ENCODE data around the gene CD44.

CD44 gene

GRCh38 chr11:35151241-35151640 is 12.3 kb downstream of the CD44 start:
- ATAC-seq (replicated peaks) (no peak), DNase-seq (no peak)
- H3K9me3 Mint-ChIP-seq, result peaks cover 4 to 6% of the 10 kb centered on the region in 2 donors
- no peaks in the 10 kb centered on the region for H3K27me3 Mint-ChIP-seq
- H3K27ac Mint-ChIP-seq, result peak overlapping the region; percentile 89
- no peak overlapping the region for H3K4me3 Mint-ChIP-seq
- peaks cover 70 to 94% of the 10 kb centered on the region in 2 donors for H3K4me1 Mint-ChIP-seq
- peaks cover 42 to 68% of the 10 kb centered on the region in 2 donors for H3K36me3 Mint-ChIP-seq

- Mint-ChIP-seq H3K9me3 (peaks cover 4 to 5% of the 10 kb centered on the region in 2 donors), H3K4me1 (peaks cover 66 to 94% of the 10 kb centered on the region in 2 donors), H3K27me3 (no peaks in the 10 kb centered on the region), H3K4me3 (no peak overlapping the region), H3K27ac (peak overlapping the region; percentile 89), H3K36me3 (peaks cover 37 to 64% of the 10 kb centered on the region in 2 donors)
- DNase-seq (no peak), ATAC-seq (replicated peaks) (no peak)
Measured at GRCh38 chr11:35151683-35152280, 12.8 kb downstream of the CD44 start.

DNA sequence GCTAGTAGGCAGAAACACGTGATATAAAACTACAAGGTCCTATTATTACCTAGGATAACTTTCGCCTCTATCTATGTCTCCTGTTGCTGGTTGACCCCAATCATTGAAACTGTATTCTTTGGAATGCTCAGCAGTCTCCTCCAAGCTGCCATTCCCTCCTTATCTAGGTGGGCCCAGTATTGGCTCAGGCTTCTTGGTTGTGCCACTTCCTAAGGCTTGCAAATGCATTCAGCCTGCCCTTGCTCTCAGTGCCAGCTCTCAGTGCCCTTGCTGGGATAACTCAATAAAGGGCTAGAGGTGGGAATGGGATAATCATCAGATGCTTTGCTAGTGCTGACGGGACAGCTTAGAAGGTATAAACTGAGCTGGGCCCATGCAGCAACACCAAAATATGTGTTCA is 13.6 kb downstream of the CD44 start:
- Mint-ChIP-seq H3K9me3 (peaks cover 4% of the 10 kb centered on the region in 2 donors), H3K4me3 (no peak overlapping the region), H3K4me1 (peaks cover 63 to 94% of the 10 kb centered on the region in 2 donors), H3K27me3 (no peaks in the 10 kb centered on the region), H3K36me3 (peaks cover 34 to 64% of the 10 kb centered on the region in 2 donors), H3K27ac (peak overlapping the region; percentile 15)
- no peak for ATAC-seq (replicated peaks)
- DNase-seq, result no peak

DNA sequence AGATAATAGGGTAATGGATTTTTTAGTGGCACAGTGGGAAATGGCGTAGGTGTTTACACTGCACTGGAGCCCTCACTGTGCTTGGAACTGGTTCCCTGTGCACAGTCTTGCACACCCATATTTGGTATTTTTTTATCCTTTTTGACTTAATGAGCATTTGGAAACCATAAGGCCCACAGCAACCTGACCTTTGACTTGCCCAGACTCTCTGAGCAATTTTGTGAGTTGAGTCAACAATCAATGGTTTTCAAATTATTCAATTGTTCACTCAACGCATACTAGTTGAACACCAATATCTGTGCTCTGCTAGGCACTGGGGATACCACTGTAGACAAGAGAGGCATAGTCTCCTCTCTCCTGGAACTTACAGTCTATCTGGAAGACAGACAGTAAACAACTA is 14.3 kb downstream of the CD44 start:
- ATAC-seq (replicated peaks) (peak in 1 of 2 donors; percentile 33), DNase-seq (no peak)
- H3K4me1 Mint-ChIP-seq, result peaks cover 63 to 94% of the 10 kb centered on the region in 2 donors
- peak overlapping the region; percentile 78 for H3K27ac Mint-ChIP-seq
- no peaks in the 10 kb centered on the region for H3K27me3 Mint-ChIP-seq
- H3K4me3 Mint-ChIP-seq, result no peak overlapping the region
- H3K9me3 Mint-ChIP-seq, result peaks cover 4% of the 10 kb centered on the region in 2 donors
- H3K36me3 Mint-ChIP-seq, result peaks cover 32 to 61% of the 10 kb centered on the region in 2 donors

DNA sequence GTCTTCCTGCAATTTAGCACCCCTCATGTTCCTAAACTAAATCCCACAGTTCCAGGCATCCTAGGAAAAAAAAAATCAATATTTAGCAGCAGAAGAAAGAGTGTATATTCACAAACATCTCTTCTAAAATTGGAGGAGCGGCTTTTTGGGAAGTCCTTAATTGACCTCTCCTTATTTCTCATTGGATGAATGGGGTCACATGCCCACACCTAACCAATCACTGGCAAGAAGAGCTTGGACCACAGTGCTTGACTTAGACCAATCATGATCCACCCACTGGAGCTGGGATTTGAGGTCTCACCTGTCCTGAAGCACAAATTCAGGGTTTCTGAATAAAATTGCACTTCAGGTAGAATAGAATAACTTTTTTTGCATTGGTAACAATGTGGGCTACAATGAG is 16.0 kb downstream of the CD44 start:
- H3K36me3 Mint-ChIP-seq, result peaks cover 25 to 50% of the 10 kb centered on the region in 2 donors
- H3K27ac Mint-ChIP-seq, result peak overlapping the region; percentile 2
- no peak overlapping the region for H3K4me3 Mint-ChIP-seq
- peaks cover 4% of the 10 kb centered on the region in 2 donors for H3K9me3 Mint-ChIP-seq
- peaks cover 58 to 94% of the 10 kb centered on the region in 2 donors for H3K4me1 Mint-ChIP-seq
- H3K27me3 Mint-ChIP-seq, result no peaks in the 10 kb centered on the region
- ATAC-seq (replicated peaks) (no peak), DNase-seq (no peak)

- no peak for ATAC-seq (replicated peaks)
- H3K27me3 Mint-ChIP-seq, result no peaks in the 10 kb centered on the region
- peaks cover 27 to 55% of the 10 kb centered on the region in 2 donors for H3K36me3 Mint-ChIP-seq
- H3K27ac Mint-ChIP-seq, result no peak overlapping the region
- H3K9me3 Mint-ChIP-seq, result peaks cover 4% of the 10 kb centered on the region in 2 donors
- no peak overlapping the region for H3K4me3 Mint-ChIP-seq
- no peak for DNase-seq
- H3K4me1 Mint-ChIP-seq, result peaks cover 60 to 94% of the 10 kb centered on the region in 2 donors
Measured at GRCh38 chr11:35155677-35156076, 16.7 kb downstream of the CD44 start.

DNA sequence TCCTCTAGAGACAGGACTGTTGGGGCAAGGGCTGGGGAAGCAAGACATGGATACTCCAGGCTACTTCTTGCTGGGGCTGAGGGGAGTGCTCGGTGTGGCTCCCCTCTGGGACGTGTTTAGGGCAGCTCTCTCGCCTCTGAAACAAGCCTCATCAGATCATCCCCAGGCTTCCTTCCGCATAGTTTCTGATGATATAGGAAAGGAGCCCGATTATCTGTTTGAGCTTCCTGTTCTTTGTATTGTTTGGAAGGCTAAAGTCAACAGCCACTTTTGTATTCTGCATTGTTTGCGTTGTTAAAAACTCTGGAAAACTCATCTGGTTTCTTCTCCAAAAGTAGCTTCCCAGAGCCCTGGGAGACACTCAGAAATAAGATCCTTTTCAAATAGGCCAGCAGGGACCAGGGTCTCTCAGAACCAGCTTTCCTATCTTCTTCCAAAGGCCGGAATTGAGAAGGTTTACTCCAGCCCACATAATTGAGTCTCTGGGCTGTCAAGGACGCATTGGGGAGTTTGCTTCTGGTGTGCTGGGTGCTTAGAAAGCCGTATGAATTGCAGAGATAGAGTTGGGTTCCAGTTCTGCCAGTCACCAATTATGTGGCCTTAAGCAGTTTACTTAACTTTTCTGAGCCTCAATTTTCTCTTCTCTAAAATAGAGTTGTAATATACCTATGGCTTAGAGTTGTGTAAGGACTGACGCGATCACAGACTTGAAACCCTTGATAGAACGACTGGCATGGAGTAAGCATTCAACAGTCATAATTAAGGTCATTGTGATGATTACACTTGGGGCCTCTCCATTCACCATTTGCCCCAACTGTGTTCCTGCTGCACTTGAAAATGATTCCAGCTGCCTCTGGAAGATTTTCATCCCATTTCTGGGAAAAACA is 19.1 kb downstream of the CD44 start:
- ATAC-seq (replicated peaks), result no peak

DNA sequence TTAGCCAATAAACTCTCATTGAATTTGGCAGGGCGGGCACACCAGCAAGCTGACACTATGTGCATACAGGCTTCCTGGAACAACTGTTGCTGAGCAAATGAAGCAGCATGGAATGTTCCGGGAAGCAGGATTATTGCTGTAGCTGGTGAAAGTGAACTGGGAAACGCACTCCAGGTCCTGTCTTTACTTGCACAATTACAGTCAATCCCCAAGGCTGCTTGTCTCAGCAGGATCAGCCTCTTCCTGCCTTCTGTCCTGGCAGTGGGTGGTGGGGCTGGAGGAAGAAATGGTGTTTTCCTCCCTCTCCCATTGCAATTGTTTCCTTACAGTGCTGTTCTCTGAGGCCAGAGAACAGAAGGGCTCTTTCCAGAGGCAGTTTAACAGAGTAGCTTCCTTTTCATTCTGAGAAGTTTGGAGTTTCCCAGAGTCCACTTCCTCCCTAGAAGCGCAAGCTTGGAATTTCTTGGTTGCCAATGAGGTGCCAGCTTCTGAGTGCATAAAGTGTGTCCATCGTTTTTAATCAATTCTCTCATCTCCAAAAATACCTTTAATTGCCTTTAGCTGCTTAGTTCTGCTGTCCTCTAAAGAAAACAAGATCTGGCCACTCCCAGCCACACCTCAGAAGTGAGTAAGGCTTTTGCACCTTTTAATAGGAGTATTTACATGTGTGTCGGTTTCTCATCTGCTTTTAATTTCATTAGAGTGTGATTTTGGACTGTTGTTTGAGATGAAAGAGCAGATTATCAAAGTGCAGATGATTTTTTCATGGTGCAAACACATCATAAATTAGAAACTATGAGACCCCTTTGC is 19.9 kb downstream of the CD44 start:
- Mint-ChIP-seq H3K27me3 (no peaks in the 10 kb centered on the region), H3K36me3 (peaks cover 17 to 30% of the 10 kb centered on the region in 2 donors), H3K9me3 (peaks cover 0 to 2% of the 10 kb centered on the region in 2 donors), H3K4me1 (peaks cover 62 to 94% of the 10 kb centered on the region in 2 donors), H3K27ac (peak overlapping the region; percentile 38), H3K4me3 (no peak overlapping the region)
- DNase-seq (no peak), ATAC-seq (replicated peaks) (no peak)

More for the DNA sequence above, 19.1 kb downstream of the CD44 start:
- Mint-ChIP-seq H3K4me3 (no peak overlapping the region), H3K36me3 (peaks cover 24 to 37% of the 10 kb centered on the region in 2 donors), H3K27me3 (no peaks in the 10 kb centered on the region), H3K9me3 (peaks cover 0 to 2% of the 10 kb centered on the region in 2 donors), H3K4me1 (peaks cover 63 to 94% of the 10 kb centered on the region in 2 donors), H3K27ac (peak overlapping the region; percentile 5)
- DNase-seq, result no peak

DNA sequence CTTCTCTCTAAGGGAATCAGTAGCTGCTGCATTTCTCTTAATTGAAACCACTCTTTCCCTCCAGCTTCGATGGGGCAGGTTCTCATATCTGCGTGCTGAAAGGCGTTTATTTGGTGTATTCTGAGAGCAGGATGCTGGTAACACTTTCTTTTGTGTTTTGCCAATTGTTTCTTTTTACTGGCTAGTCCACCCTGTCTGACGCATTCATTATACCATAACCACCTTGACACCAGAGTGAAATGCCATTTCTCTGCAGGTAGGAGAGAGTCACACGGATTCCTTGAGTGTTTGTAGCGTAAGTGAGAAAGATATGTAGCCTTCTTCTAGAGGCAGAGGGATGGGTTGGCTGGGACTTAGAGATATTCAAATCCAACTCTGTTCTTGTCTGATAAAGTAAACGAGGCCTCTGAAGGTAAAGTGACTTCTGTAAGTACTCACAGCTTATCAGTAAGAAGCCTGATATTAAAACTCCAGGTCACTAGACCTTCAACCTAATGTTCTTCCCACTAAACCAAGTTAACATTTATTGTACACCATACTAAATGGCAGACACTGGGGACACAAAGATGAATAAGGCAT is 21.4 kb downstream of the CD44 start:
- ATAC-seq (replicated peaks) (no peak), DNase-seq (no peak)
- Mint-ChIP-seq H3K9me3 (no peaks in the 10 kb centered on the region), H3K4me3 (no peak overlapping the region), H3K4me1 (peaks cover 65 to 98% of the 10 kb centered on the region in 2 donors), H3K27me3 (no peaks in the 10 kb centered on the region), H3K27ac (peak overlapping the region; percentile 82), H3K36me3 (peaks cover 9 to 18% of the 10 kb centered on the region in 2 donors)

DNA sequence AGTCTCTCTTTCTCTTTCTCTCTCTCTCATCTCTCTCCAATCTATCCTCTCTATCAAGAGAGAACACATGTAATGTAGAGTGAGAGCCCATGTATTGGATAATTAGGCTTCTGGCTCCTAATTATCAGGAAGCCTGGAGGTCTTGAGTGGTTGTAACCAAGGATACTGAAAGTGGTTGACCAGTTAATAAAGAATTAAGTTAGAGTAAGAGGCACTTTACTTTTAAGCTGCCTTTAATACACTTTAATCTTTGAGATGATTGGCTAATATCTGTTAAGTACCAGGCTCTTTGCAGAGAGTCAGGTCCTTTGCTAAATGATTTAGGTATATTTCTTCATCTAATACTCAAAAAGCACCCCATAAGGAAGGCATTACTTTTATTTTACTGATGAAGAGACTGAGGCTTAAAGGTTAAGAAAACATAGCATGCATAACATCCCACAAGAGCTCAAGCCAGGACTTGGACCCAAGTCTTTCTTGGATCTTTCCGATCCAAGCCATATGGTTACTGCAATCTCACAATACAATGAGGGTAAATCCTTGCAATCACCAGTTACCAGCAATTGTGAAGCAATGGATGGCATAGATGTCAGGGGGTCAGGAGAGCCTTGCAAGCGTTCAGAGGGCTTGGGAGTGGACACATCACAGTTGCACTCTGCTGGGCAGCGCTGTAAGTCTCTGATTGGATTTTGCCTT is 22.1 kb downstream of the CD44 start:
- H3K4me3 Mint-ChIP-seq, result no peak overlapping the region
- H3K27ac Mint-ChIP-seq, result peak overlapping the region; percentile 82
- no peak for DNase-seq
- peaks cover 9 to 18% of the 10 kb centered on the region in 2 donors for H3K36me3 Mint-ChIP-seq
- no peaks in the 10 kb centered on the region for H3K27me3 Mint-ChIP-seq
- no peaks in the 10 kb centered on the region for H3K9me3 Mint-ChIP-seq
- ATAC-seq (replicated peaks), result no peak
- peaks cover 69 to 99% of the 10 kb centered on the region in 2 donors for H3K4me1 Mint-ChIP-seq

DNA sequence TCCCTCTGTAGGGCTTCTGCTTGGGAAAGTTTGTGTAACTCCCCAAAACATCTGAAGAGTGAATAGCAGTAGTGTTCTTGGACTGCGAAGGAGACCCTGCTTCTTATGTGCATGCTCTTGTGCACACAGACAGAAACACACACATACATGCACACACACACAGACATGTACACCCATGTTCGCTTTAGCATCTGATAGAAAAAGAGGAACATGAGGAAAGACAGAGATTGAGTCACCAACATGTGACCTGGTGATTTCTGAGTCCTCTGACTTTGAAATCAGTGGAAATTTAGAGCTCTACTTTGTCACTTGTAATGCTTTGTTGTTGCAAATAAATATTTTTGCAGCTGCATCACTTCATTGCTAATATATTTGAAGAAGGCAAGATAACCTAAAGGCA is 23.8 kb downstream of the CD44 start:
- Mint-ChIP-seq H3K9me3 (no peaks in the 10 kb centered on the region), H3K36me3 (peaks cover 9 to 15% of the 10 kb centered on the region in 2 donors), H3K4me1 (peaks cover 76 to 100% of the 10 kb centered on the region in 2 donors), H3K27ac (peak overlapping the region; percentile 81), H3K4me3 (peak overlapping the region in 1 of 2 donors; percentile 17), H3K27me3 (no peaks in the 10 kb centered on the region)
- ATAC-seq (replicated peaks) (peak; percentile 44 to 54), DNase-seq (no peak)

DNA sequence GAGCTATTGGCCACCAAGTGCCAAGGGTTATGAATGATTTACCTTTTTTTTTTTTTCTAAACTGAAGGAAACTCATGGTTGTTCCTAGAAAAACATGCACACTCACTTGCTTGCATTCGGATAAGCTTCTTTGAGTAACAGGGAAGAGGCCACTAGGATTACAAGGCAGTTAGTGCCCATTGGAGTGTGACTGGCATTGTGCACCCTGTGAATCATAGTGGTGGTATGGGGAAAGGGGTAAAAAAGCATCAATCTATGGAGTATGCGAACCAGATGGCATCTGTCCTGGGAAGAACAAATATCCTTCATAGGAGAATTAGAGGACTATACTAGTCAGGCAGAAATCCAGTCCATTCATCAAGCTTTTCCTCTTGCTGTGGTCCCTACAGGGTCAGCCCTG is 24.2 kb downstream of the CD44 start:
- Mint-ChIP-seq H3K9me3 (no peaks in the 10 kb centered on the region), H3K4me3 (peak overlapping the region in 1 of 2 donors; percentile 19), H3K36me3 (peaks cover 9 to 15% of the 10 kb centered on the region in 2 donors), H3K27me3 (no peaks in the 10 kb centered on the region), H3K4me1 (peaks cover 76 to 100% of the 10 kb centered on the region in 2 donors), H3K27ac (peak overlapping the region; percentile 81)
- ATAC-seq (replicated peaks) (no peak), DNase-seq (no peak)

Data from stimulated activated naive B cell treated with anti-CD40 and anti-IgM and Interleukin-4, amounts not matched to agents 10 μg/mL and 1 μg/mL and 100 μg/mL, for 72 hours (primary cell).